Fibroblast of pulmonary artery (primary cell): ENCODE results near the gene PABPN1L.

Experiments
- DNase-seq: peaks from one replicate; pipeline ENCODE4 v3.0.0-alpha.2; 2010; ENCODE audit warnings: low read depth
- H3K4me3 ChIP-seq: replicated peaks from 2 replicates; pipeline ENCODE4 v1.5.1; 2011; ENCODE audit warnings: low read depth, mild to moderate bottlenecking, control low read depth, low read length, moderate library complexity
- TF ChIP-seq, protein P1 (sequence below): IDR thresholded peaks from 2 replicates; pipeline ENCODE4 v1.5.1; 2011; ENCODE audit warnings: mild to moderate bottlenecking, control low read depth, low read length, inconsistent platforms; ENCODE audit errors: missing control alignments

PABPN1L gene

DNA sequence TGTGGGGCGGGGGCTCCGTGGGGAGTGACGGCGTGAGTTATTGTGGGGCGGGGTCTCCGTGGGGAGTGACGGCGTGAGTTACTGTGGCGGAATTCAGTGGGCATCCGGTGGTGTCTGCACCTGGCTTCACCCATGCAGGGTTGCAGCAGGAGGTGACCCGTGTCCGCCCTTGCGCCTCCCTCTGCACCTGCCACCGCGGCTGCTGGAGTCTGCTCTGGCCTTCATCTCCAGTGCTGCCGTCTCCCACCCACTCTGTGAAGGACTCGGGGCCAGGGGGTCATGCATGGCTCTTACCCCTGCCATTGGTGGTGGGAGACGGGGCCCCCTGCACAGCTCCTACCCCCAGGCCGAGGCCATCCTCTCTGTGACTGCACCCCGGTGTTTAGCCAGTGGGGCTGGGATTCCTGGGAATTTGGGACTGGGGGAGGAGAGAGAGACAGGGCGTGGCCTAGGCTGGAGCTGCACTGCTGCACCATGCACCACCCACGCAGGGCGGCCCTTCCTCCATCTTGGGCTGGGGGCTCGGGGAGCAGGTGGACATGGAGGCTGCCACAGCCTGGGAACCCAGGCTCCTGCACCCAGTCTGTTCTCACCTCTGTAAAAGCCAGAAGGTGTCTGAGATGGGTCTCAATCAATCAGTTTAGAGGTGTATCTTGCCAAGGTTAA, 1.3 kb upstream of the PABPN1L start:
- TF ChIP-seq, protein P1, sequence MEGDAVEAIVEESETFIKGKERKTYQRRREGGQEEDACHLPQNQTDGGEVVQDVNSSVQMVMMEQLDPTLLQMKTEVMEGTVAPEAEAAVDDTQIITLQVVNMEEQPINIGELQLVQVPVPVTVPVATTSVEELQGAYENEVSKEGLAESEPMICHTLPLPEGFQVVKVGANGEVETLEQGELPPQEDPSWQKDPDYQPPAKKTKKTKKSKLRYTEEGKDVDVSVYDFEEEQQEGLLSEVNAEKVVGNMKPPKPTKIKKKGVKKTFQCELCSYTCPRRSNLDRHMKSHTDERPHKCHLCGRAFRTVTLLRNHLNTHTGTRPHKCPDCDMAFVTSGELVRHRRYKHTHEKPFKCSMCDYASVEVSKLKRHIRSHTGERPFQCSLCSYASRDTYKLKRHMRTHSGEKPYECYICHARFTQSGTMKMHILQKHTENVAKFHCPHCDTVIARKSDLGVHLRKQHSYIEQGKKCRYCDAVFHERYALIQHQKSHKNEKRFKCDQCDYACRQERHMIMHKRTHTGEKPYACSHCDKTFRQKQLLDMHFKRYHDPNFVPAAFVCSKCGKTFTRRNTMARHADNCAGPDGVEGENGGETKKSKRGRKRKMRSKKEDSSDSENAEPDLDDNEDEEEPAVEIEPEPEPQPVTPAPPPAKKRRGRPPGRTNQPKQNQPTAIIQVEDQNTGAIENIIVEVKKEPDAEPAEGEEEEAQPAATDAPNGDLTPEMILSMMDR = no peak
- H3K4me3 ChIP-seq = no peak overlapping the region
- DNase-seq = no peak

DNA sequence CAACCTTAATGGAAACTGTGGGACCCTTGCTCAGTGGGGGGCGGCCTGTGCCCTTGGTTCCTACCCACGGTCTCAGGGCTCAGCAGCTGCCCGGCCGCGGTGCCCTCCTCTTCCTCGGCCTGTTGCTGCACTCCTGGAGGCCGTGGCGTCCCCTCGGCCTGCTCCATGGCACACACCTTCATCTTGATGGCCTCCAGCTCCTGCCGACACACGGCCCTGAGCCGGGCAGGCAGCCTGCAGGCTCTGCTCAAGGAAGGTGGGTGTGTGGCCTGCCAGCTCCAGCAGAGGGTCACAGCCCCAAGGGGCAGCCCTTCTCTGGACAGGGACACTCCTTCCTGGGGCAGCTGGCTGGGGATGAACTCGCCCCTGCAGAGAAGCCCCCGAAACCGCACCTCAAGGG, 718 bp downstream of the PABPN1L start:
- no peak for DNase-seq
- TF ChIP-seq, protein P1 = no peak

DNA sequence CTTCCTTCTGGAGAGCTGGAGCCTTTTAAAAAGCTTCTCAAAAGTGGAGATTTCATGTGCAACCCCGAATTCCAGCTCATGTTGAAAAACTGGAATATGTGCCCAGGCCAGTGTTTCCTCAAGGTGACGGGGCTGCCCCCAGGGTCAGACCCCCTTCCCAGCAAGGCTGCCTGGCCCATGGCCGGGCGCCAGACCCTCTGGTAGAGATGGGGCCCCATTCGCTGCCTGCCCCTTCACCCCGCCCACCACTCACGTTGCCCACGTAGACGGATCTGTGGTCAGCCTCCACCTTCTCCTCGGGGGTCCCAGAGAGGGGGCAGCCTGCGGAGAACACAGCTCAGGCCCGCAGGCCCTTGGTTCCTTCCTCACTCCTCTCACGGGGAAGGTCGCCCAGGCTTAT, 1.1 kb downstream of the PABPN1L start:
- H3K4me3 ChIP-seq = no peak overlapping the region
- no peak for DNase-seq
- TF ChIP-seq, protein P1 = no peak

More for the DNA sequence above, 718 bp downstream of the PABPN1L start:
- no peak overlapping the region for H3K4me3 ChIP-seq

DNA sequence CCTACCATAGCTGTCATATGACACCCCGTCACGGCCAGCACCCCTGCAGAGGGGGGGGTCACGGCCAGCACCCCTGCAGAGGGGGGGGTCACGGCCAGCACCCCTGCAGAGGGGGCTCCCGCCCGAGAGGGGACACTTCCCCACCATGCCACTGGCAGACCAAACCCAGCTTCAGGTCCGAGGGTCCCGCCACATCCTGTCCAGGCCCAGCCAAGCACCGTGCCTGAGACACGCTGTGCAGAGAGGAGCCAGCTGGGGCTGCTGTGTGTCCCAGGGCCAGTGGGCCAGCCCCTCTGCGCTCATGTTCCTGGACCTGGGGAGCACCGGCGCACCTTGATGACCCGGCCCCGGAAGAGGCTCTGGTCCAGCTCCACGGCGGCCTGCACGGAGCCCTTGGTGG, 1.9 kb downstream of the PABPN1L start:
- H3K4me3 ChIP-seq = no peak overlapping the region
- TF ChIP-seq, protein P1 = no peak
- DNase-seq = no peak

DNA sequence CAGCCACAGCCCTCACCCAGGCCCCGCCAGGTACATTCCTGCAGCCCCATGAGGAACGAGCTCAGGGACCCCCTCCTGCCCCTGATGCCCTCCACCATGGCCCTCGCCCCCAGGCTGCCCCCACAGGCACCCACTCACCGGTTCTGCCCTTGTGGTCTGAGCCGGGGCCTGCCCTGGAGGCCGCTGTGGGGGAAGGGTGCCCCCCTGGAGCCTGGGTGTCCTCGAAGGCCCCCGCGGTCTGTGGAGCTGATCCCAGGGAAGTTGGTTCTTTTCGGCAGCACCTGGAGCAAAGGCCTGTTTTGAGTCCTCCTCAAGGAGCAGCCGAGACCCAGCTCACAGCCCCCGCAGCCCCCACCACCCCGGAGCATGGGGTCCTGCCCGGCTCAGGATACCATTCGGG, 2.4 kb downstream of the PABPN1L start:
- H3K4me3 ChIP-seq = no peak overlapping the region
- TF ChIP-seq, protein P1 = no peak
- DNase-seq = no peak

DNA sequence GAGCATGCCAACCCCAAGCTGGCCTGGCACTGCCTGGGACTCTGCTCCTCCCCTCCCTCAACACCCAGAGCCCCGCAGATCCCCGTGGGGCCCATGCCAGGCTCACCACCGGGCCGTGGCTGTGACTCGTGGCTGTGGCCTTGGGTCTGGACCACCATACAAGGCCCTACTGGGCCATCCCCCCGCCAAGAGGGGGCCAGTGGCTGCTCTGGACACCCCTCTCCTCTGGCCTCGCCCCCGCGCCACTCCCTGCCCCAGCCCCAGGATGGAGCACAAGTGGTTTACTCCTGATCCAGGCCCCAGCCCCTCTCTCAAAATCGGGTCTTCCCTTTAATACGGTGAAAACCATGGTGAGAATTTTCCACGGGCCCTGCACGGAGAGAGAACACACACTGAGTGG, 3.0 kb downstream of the PABPN1L start:
- H3K4me3 ChIP-seq = no peak overlapping the region
- TF ChIP-seq, protein P1 = no peak
- no peak for DNase-seq

DNA sequence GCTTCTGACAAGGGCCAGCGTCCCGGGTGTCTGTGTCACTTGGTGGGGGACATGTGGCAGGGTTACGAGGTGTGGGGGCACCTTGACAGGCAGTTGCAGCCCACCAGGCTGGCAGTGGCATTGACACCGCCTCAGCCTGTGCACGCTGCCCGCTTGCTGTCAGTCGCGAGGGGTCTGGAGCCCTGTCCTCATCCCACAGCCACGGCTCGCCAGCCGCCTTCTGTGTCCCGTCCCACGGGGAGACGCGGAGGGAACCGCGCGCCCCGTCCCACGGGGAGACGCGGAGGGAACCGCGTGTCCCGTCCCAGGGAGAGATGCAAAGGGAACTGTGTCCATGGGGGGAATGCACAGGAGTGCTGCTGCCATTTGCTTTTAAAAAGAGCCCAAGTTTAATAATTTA, 3.5 kb downstream of the PABPN1L start:
- DNase-seq = no peak
- no peak overlapping the region for H3K4me3 ChIP-seq
- TF ChIP-seq, protein P1 = no peak
